Measurements from ENCODE around the gene NT5C2.
"Not testable (repeated sequence)": the region's sequence is repeated elsewhere in the genome, so short reads cannot be mapped to it uniquely, and the experiment has no call there.

Gene NT5C2

DNA sequence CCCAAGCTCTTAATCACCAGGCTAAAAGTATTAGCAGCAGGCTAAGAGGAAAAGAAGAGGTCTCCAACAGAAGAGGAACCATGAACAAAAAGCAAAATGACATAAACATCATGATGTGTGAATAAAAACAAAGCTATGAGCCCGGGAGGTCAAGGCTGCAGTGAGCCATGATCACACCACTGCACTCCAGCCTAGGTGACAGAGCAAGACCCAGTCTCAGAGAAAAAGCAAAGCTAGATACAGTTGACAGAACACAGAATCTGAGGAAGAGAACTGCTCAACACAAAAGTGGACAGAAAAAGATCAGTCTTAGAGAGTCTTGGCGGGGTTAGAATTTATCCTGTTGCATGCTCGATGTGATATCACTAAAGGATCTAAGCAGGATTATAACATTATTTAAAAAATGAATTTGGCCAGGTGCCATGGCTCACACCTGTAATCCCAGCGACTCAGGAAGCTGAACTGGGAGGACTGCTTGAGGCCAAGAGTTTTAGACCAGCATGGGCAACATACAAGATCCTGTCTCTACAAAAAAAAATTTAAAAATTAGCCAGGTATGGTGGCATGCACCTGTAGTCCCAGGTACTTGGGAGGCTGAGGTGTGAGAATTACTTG, 37.5 kb downstream of the NT5C2 start:
- no peak for DNase-seq

- no peak for DNase-seq
These were observed 38.4 kb downstream of the NT5C2 start for GRCh38 chr10:103154521-103155299.

GRCh38 chr10:103153302-103154197, 39.5 kb downstream of the NT5C2 start:
- DNase-seq: no peak

DNA sequence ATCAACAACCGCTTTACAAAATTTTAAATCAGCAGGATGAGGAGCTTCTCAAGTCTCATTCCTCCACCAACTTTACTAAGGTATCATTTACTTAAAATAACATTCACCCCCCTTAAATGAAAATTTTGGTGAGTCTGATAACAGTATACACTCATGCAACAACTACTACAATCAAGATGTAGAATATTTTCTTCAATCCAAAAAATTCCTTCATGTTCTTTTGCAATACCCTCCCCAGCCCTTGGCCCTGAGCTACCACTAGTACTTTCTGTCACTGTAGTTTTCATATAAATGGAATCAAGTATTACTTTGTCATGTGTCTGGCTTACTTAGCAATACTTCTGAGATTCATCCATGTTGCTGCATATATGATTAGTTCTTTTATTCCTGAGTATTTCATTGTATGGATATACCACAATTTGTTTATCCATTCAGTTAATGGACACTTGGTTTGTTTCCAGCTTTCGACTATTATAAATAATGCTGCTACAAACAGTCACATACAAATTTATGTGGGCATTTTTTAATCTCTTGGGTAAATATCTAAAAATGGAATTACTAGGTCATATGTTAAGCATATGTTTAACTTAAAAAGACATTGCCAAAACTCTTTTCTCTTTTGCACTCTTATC, 43.0 kb downstream of the NT5C2 start:
- DNase-seq: no peak

DNA sequence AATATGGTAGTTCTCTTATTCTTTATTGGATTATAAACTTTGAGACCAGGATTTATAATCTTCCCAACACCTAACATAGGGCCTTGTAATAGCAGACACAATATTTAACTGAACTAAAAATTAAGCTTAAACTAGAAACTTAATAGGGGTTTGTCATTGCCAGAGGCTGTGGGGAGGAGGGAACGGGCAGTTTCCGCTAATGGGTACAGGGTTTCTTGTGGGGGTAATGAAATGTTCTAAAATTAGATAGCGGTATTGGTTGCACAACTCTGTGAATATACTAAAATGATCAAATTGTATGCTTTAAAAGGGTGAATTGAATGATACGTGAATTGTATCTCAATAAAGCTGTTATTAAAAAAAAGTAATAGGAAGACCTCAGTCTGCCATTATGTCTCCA, 45.4 kb downstream of the NT5C2 start:
- no peak for DNase-seq

DNA sequence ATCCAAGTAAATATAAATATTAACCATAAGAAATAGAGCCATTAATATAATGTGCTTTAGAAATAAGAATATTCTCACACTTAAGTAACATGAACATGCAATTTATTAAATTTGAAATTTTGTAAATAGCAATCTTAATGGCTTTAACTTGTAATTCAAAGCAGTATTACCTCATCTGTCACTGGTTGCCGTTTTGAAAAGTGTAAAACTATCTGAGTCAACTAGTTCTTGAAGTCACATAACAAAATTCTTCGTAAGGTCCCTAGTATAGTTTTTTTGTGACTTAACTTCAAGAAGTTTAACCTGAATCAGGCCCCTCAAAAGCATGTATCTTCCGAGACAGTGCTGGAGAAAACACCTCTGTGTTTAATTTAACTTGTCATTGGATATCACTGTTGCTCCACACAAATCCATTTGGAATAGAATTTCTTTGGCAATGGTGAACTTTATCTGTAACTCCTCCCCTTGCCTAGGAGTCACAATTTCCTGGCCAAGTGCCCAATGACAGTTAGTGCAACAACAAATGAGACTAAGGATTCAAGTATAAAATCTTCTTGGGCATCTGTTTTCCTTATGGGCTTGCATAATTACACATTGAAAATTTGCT, 47.1 kb downstream of the NT5C2 start:
- DNase-seq: no peak

GRCh38 chr10:103145046-103145445, 48.0 kb downstream of the NT5C2 start:
- DNase-seq: no peak

DNA sequence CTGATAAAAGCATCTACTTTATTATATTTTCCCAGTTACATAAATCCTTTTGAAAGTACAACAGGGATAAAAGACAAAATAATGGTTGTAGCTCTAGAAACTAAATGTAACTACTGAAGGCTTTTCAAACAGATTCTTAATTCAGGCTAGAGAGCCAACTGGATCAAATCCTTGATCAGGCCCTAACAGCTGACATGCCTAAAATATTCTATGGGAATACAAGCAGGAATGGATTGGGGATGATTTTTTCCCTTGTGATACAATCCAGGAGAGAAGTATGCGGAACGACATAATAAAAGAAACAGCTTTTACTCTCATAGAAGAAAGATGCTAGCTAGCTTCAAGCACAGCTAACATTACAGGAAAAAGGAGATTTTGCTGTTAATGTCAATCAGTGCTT, 49.0 kb downstream of the NT5C2 start:
- no peak for DNase-seq

- not testable (repeated sequence) for DNase-seq
These were observed 49.4 kb downstream of the NT5C2 start for GRCh38 chr10:103143641-103144040.

DNA sequence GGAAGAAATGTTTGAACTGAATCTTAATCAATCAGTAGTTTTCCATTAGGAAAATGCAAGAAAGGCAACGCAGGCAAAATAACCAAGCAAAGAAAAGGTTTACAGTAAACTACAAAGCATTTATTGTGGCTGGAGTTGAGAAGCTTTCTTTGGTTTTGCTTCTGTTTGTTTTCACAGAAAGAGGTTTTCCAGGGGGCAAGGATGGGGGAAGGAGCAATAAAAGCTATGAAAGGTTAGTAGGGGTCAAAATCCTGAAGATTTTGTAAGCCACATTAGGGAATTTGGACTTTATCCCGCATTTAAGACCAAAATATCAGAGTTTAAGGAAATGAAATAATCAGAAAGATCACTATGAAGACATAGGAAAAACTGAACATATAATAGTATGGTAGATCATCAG, 51.1 kb downstream of the NT5C2 start:
- DNase-seq: no peak

GRCh38 chr10:103140469-103140868, 52.6 kb downstream of the NT5C2 start:
- DNase-seq: no peak

- DNase-seq: no peak
These were observed 53.3 kb downstream of the NT5C2 start for GRCh38 chr10:103139803-103140202.

DNA sequence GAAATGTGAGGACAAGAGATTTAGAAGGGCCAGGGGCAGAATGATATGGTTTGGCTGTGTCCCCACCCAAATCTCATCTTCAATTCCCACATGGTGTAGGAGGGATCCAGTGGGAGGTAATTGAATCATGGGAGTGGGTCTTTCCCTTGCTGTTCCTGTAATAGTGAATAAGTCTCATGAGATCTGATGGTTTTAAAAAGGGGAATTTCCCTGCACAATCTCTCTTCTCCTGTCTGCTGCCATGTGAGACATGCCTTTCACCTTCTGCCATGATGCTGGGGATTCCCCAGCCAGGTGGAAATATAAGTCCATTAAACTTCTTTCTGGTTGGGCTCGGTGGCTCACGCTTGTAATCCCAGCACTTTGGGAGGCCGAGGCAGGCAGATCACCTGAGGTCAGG, 57.9 kb downstream of the NT5C2 start:
- not testable (repeated sequence) for DNase-seq

- DNase-seq: no peak
These were observed 62.2 kb downstream of the NT5C2 start for GRCh38 chr10:103130910-103131309.

GRCh38 chr10:103130180-103130579, 62.9 kb downstream of the NT5C2 start:
- not testable (repeated sequence) for DNase-seq

GRCh38 chr10:103127241-103127640, 65.8 kb downstream of the NT5C2 start:
- no peak for DNase-seq

DNA sequence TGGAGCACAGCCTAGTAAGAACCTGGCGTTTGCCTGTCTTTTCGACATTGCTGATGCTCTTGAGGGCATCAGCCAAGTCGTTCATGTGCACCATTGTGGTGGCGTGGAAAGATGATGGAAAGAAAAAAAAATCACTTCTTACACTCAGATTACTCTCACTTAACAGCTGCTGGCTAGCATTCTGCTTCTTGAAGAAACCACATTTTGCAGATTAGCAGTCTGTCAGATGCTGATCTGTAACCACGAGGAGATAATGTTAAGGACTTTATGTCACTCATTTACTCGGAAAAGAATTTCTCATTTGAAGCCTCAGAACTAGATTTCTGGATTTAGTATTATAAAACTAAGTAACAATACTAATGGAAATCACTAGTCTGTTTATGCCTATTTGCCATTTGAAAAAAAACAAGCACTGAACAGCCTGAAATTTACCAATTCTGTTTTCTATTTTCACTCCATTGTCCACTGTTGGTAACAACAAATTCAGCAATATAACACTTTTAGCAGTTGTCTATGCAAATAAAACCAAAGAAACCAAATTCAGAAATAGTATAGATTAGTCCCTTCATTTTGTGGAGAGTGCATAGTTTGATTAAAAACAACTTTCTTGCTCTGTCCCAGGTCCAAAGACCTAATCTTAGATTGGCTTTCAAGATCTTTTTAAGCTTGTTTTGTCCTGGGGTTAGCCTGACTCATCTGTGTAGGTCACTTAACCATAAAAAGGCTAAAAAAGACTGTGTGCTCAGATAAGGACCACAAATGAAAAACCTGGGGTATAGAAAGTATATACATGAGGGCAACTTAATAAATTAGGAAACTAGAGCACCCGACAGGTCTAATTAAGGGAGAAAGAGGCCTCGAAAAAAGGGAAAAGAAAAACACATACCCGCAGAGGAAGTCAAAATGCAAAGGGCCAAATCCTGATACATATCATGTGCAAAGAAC, 67.5 kb downstream of the NT5C2 start:
- DNase-seq: no peak

- no peak for DNase-seq
These were observed 68.5 kb downstream of the NT5C2 start for GRCh38 chr10:103124420-103125096.

DNA sequence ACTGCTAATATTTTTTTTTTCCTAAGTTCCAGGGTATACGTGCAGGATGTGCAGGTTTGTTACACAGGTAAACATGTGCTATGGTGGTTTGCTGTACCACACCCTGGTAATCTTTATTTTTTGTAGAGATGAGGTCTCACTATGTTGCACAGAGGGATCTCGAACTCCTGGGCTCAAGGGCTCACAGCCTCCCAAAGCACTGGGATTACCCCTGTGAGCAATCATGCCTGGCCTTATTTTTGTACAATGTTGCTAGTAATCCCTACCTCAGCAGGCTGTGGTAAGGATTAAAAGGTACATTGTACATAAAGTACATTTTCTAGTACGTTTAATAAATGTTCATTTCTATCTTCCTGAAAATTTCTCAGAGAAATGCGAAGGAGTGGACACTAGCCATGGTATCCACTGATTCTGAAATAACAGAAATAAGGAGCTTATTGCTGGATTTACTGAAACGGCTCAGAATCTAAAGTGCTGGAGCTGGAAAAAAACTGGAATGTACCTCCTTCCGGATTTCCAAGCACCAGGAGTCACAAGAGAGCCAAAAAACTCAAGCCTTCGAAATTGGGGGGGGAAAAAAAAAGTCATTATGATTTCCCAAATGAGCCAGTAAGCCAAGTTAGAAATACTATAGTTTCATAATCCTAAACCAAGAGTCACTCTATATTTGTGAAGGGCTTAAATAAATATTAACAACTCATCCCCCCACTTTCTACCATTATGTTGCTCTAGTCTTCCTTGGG, 69.6 kb downstream of the NT5C2 start:
- DNase-seq: no peak
